Loucy (cell line): ENCODE data around the gene PYGL.
A peak's percentile ranks its signal among the peaks of the same experiment; 100 is the strongest.

ENCODE experiments used
- H2AFZ ChIP-seq: fragments of 200-600 bp; sonication (generic); 2 replicates; pipeline ENCODE4 v1.6.0; 2016; ENCODE audit warnings: antibody characterized with exemption, mild to moderate bottlenecking, low read length, moderate library complexity
- H3F3A ChIP-seq: fragments of 200-600 bp; 2 replicates; pipeline ENCODE4 v1.6.0; 2016; ENCODE audit warnings: antibody characterized with exemption, low read depth, mild to moderate bottlenecking
- H3K27me3 ChIP-seq: fragments of 200-600 bp; sonication (generic); 2 replicates; pipeline ENCODE4 v1.6.1; 2014; ENCODE audit warnings: low read length, mild to moderate bottlenecking; ENCODE audit not compliant: insufficient read depth, poor library complexity, severe bottlenecking
- H3K36me3 ChIP-seq: fragments of 200-600 bp; sonication (generic); 2 replicates; pipeline ENCODE4 v1.6.1; 2016; ENCODE audit warnings: low read length; ENCODE audit not compliant: insufficient read depth
- H3K4me1 ChIP-seq: fragments of 200-600 bp; sonication (generic); 2 replicates; pipeline ENCODE4 v1.5.1; 2014; ENCODE audit warnings: low read length, mild to moderate bottlenecking; ENCODE audit not compliant: insufficient read depth, poor library complexity, severe bottlenecking
- H3K4me2 ChIP-seq: fragments of 200-600 bp; sonication (generic); 2 replicates; pipeline ENCODE4 v1.6.0; 2014; ENCODE audit warnings: antibody characterized with exemption, low read length, low read depth, mild to moderate bottlenecking; ENCODE audit not compliant: poor library complexity, severe bottlenecking
- H3K4me3 ChIP-seq: fragments of 200-600 bp; sonication (generic); 2 replicates; pipeline ENCODE4 v1.5.1; 2014; ENCODE audit warnings: low read length, mild to moderate bottlenecking, mixed read lengths; ENCODE audit not compliant: poor library complexity, severe bottlenecking
- H3K79me2 ChIP-seq: fragments of 200-600 bp; sonication (generic); 2 replicates; pipeline ENCODE4 v1.6.1; 2014; ENCODE audit warnings: low read length; ENCODE audit not compliant: insufficient read depth
- H3K9ac ChIP-seq: fragments of 200-600 bp; sonication (generic); 2 replicates; pipeline ENCODE4 v1.6.0; 2014; ENCODE audit warnings: mild to moderate bottlenecking, low read depth, low read length, moderate library complexity; ENCODE audit not compliant: poor library complexity, severe bottlenecking
- H3K9me2 ChIP-seq: fragments of 200-600 bp; sonication (generic); replicated peaks from 2 replicates; pipeline ENCODE4 v1.6.1; 2016; ENCODE audit warnings: low read depth, low read length, mixed read lengths
- H3K9me3 ChIP-seq: fragments of 200-600 bp; sonication (generic); 2 replicates; pipeline ENCODE4 v1.6.1; 2014; ENCODE audit warnings: mild to moderate bottlenecking, antibody characterized with exemption, low read length, low read depth; ENCODE audit not compliant: insufficient read depth
- H4K20me1 ChIP-seq: fragments of 200-600 bp; sonication (generic); 2 replicates; pipeline ENCODE4 v1.6.0; 2014; ENCODE audit warnings: antibody characterized with exemption, low read length, mild to moderate bottlenecking; ENCODE audit not compliant: insufficient read depth, poor library complexity, severe bottlenecking
- EZH2phosphoT487 ChIP-seq: fragments of 200-600 bp; IDR thresholded peaks from 2 replicates; pipeline ENCODE4 v1.6.1; 2018; ENCODE audit warnings: antibody characterized with exemption, mild to moderate bottlenecking, moderate library complexity, borderline replicate concordance
- TF ChIP-seq, protein P1 (sequence below): fragments of 200-600 bp; sonication (generic); conservative IDR thresholded peaks from 2 replicates; pipeline ENCODE4 v1.5.1; 2014; ENCODE audit warnings: mild to moderate bottlenecking, antibody characterized with exemption, low read length

Gene PYGL

DNA sequence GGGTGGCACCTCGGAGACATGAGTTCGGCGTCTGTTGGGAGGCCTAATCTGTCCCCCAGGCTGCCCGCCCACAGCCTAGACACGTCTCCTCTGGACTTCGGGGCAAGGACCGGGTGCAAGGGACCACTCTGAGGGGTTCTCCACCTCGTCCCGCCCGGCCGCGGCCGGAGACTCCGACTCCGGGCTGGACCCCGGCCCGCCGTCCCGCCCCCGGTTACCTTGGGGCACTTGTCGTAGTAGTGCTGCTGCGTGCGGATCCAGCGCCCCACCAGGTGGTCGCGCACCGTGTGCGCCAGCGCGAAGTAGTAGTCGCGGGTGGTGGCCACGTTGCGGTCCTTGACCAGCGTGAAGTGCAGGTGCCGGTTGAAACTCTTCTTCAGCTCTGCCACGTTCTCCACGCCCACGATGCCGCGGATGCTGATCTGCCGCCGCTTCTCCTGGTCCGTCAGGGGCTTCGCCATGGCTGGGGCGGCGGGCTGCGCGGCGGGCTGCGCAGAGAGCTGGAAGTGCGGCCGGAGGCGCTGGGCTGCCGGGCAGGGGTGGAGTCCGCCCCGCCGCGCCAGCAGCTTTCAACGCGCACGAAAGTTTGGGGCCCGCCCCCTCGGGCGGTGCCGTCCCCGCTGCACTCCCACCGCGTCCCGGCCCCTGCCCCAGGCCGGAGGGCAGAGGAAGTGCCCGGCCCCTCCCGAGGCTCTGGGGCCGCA, at the start of gene PYGL:
Gene PYGL (minus strand): TSS at position 541 of the 704 bp plus-strand sequence. CDS start 80 bp downstream, at position 461.
- H3K9ac ChIP-seq = peak within 1 kb of the TSS; percentile 75
- peak within 1 kb of the TSS; percentile 93 for H3K4me2 ChIP-seq
- H3K4me1 ChIP-seq = peaks cover 15% of the 10 kb centered on the region
- peaks cover 8% of the 10 kb centered on the region; the same call in 1 of the 2 replicates for H3F3A ChIP-seq
- peaks cover 8% of the 10 kb centered on the region; the same call in 1 of the 2 replicates for H3K79me2 ChIP-seq
- no peaks in the 10 kb centered on the region for H4K20me1 ChIP-seq
- no peaks in the 10 kb centered on the region for H3K9me3 ChIP-seq
- H3K9me2 ChIP-seq = no peaks in the 10 kb centered on the region
- peak within 1 kb of the TSS; percentile 81 for H3K4me3 ChIP-seq
- no peaks in the 10 kb centered on the region for H3K27me3 ChIP-seq
- TF ChIP-seq, protein P1, sequence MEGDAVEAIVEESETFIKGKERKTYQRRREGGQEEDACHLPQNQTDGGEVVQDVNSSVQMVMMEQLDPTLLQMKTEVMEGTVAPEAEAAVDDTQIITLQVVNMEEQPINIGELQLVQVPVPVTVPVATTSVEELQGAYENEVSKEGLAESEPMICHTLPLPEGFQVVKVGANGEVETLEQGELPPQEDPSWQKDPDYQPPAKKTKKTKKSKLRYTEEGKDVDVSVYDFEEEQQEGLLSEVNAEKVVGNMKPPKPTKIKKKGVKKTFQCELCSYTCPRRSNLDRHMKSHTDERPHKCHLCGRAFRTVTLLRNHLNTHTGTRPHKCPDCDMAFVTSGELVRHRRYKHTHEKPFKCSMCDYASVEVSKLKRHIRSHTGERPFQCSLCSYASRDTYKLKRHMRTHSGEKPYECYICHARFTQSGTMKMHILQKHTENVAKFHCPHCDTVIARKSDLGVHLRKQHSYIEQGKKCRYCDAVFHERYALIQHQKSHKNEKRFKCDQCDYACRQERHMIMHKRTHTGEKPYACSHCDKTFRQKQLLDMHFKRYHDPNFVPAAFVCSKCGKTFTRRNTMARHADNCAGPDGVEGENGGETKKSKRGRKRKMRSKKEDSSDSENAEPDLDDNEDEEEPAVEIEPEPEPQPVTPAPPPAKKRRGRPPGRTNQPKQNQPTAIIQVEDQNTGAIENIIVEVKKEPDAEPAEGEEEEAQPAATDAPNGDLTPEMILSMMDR = no peak
- no peak for TF ChIP-seq EZH2phosphoT487
- no peaks in the 10 kb centered on the region for H3K36me3 ChIP-seq
- H2AFZ ChIP-seq = peak within 1 kb of the TSS; percentile 82

DNA sequence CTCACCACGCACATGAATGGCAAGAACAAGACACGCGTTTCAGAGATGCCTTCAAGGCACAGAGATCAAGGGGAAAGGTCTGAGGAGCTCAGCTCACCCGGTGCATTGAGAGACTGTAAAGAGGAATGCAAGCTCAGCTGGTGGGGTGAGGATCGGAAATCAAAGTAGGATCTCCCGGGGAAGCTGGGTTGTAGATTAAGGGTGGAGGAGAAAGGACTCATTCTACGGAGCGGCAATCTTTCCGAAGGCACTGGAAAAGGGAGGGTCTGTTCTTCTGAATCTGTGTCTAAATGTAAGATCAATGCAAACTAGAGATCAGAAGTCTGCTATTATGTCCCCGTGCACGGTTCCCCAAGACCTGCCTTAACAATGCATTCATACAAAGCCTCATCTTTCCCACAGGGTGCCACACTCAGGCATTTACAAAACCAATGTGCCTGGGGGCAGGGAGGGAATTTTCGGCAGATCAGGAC, 41.6 kb upstream of the PYGL start:
- Histone ChIP-seq H4K20me1 (no peaks in the 10 kb centered on the region), H2AFZ (no peak overlapping the region), H3K79me2 (no peaks in the 10 kb centered on the region), H3K9ac (no peak overlapping the region), H3K9me3 (no peaks in the 10 kb centered on the region), H3K9me2 (no peaks in the 10 kb centered on the region), H3K36me3 (no peaks in the 10 kb centered on the region), H3K4me3 (no peak overlapping the region), H3K4me2 (no peak overlapping the region), H3K4me1 (no peaks in the 10 kb centered on the region), H3F3A (no peaks in the 10 kb centered on the region), H3K27me3 (no peaks in the 10 kb centered on the region)
- TF ChIP-seq, protein P1 = no peak
- no peak for TF ChIP-seq EZH2phosphoT487

DNA sequence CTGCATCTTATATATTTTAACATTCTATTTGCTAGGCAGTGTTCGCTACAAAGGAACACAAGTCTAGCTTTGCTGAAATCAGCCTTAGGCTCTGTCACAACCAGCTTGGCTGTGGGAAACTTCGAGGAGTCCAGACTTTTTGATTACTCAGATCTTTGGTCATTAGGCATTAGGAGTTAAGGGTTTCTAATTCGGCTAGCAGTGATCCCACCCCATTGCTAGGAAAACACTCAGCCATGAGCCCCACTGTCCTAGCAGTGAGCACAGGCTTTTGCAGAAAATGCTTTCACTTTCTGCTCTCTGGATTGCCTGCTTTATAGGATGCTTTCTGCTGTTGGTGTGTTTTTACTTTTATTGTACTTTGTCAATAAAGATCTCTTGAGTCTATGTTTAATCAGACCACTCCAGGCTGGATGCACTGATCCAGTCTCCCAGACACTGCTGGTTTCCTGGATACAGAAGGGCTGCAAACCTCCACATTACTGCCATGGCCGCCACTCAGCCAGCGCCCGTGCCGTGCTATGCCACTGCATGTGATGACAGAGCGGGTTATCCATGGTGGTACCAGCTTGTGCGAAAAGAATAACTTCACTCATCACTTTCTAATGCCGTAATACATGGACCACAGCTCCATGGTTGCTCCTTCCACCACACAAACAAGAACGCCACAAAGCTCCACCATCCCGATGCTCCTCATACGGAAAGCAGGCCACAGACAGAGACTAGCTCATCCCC, 41.0 kb upstream of the PYGL start:
- Histone ChIP-seq H3K27me3 (no peaks in the 10 kb centered on the region), H3K36me3 (no peaks in the 10 kb centered on the region), H3K9me2 (no peaks in the 10 kb centered on the region), H3K4me1 (no peaks in the 10 kb centered on the region), H3K9me3 (no peaks in the 10 kb centered on the region), H2AFZ (peak overlapping the region; percentile 57; the same call in 1 of the 2 replicates), H3K9ac (peak overlapping the region; percentile 14), H3F3A (no peaks in the 10 kb centered on the region), H3K79me2 (no peaks in the 10 kb centered on the region), H3K4me2 (no peak overlapping the region), H3K4me3 (no peak overlapping the region), H4K20me1 (no peaks in the 10 kb centered on the region)
- TF ChIP-seq, protein P1 = no peak
- TF ChIP-seq EZH2phosphoT487 = no peak
